ENCODE data around the gene CRISPLD2.

Gene CRISPLD2

DNA sequence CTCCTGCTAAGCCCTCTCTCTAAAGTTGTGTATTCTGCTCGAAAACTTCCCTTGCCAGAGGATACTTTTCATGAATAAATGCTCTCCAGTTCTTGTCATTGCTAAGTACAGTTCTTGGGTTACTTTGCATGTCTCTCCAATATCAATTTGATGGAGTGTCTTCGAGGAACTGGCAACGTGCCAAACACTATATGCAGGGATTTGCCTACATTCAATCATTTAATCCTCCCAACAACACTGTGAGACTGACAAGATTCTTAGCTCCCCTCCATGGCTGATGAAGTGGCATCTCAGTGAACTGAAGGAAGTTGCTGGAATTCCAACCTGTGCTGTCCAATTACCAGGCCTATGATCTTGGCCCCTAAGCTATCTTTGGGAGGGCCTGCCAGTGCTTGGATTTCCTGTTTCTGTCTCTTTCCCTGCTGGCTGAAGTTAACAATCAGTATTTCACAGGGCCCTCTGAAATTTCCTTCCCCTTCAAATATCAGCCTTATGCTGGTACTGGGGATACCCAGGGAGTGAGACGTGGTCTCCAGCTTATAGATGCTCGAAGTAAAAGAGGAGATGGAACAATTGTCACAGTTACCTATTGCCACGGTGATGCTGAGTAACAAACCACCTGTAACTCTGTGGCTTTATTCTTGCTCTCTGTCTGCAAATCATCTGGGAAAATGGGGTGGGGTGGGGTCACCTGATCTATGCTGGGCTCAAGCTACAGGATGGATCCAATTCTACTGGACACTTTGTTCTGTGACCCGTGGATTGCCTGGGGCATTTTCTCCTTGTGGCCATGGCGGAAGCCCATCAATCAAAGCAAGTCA, 19.4 kb upstream of the CRISPLD2 start:
- DNase-seq: no peak

DNA sequence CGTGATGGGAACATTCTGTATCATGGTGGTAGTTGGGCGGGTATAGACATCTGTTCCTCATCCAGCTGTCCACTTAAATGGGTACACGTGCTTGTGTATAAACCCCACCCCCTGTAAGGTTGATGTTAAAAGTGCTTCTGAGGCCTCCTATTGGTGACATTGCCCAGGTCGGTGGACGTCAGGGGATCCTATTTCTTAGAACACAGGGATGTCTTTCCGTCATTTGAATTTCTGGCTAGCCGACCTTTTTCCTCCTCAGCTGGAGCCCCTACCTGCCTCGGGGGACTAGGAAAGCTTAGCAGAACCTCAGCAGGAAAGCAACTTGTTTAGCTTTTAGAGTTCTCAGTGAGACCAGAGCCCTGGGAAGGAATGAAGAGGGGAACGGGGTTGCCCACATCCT, 16.6 kb upstream of the CRISPLD2 start:
- no peak for DNase-seq

DNA sequence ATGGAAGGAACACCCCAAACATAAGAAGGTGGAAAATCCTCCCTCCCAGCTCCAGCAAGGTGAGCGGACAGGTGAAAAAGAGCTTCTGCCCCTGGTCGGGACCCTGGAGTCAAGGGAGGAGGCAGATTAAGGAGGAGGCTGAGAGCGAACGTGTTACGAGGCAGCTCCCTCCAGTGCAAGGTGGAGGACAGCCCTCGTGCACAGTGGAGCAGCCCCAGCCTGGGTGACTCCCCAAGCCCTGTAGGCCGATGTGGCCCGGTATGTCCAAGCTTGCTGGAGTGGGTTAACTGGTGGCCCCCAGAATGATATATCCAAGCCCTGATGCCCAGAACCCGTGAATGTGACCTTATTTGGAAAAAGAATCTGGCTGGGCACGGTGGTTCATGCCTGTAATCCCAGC, 15.5 kb upstream of the CRISPLD2 start:
- DNase-seq: no peak

DNA sequence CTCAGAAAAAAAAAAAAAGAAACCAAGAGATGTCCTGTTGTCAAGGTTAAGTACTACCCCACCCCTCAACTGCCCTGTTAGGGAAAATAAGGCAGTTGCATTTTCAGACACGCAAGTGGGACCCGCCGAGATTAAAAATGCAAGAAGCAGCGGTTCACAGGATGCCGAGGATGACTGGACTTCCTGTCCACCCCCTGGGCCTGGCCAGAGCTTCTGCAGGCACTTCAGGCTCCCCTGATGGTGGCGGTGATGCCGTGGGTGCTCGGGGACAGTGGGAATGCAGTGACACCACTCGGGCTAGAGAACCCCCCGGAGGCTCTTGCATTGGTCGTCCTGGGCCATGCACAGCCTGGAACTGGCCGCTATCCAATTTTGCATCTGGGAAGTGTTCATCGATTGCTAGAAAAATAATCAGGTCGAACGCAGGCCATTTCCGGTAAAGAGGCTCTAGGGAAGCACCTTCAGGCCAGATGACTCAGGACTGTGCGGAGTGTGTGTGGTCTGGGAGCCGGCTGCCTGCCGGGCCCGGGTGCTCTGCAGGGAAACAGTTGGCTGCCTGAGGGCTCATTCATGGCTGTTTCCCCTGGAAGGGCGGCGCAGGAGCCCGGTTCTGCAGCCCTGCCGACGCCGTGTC, 13.4 kb upstream of the CRISPLD2 start:
- peak in 6 of 58 donors; percentile 2 to 41 (median 14) for DNase-seq

DNA sequence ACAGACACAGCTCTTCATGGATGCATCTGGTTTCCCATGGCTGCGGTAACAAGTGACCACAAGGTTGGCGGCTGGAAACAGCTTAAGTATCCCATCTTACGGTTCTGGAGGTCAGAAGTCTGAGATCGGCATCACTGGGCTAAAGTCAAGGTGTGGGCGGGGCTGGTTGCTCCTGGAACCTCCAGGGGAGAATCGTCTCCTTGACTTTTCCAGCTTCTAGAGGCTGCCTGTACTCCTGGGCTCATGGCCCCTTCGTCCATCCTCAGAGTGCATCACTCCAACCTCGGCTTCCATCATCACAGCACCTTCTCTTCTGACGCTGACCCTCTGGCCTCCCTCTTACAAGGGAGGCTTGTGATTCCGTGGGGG, 12.9 kb upstream of the CRISPLD2 start:
- no peak for DNase-seq

DNA sequence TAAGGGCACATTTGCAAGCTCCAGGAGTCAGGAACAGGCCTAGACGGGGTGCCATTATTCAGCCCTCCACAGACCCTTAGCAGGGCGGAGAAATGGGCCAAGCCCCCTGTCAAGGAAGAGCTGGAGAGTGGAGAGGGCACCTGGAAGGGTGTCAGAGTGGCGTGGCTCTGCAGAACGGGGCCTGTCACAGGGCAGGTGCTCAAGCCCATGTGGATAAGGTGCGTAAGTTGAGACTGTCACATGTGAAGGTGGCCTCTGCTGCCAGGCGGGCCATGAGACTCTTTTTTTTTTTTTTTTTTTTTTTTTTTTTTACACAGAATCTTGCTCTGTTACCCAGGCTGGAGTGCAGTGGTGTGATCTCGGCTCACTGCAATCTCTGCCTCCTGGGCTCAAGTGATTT, 12.0 kb upstream of the CRISPLD2 start:
- no peak for DNase-seq

DNA sequence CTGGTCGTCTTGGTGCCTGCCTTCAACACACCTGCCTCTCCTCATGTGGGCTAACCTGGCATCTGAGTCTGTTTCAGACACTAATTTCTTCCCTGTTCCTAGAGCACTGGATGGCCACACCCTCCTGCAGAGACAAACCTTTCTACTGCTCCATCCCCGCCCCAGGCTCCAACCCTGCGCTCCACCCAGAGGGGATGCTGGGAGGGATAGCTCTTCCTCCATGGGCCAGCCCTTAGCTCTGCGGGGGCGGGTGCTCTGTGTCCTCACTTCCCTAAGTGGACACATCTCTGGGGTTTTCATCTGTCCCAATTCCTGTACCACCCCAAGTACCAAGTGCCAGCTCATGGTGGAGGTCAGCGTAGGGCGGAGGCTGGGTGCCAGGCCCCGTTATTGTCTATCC, 11.0 kb upstream of the CRISPLD2 start:
- DNase-seq: no peak

DNA sequence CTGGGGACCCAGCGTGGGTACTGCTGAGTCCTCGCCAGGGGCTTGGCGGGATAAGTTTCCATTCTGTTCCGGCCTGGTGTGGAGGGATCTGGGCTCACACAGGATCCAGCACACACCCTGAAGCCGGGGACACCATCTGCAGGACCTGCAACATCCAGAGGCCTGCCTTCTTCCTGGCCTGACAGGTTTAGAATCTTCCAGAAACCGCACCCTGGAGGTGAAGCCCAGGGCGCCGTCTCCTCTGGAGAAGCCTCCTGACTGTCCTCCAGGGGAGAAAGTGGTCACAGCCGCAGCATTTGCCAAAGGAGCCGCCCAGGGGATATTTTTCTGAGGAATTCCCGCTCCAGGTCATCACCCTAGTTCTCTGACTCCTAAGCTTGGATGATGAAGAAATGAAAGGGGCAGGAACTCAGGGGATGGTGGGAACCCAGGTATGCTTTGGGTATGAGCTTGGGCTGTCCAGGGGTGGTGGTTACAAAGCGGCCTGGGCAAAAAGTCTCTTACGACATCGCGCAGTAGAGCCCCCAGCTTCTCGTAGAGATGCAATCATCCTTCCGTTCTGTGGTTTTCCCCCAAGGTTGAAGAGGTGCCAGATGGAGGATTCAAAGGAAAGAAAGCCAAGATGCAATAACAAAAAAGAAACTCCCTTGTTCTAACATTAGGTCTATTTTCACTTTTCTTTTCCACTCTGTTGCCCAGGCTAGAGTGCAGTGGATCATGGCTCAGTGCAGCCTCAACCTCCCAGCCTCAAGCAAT, 9.1 kb upstream of the CRISPLD2 start:
- DNase-seq: peak in 1 of 58 donors; percentile 12

DNA sequence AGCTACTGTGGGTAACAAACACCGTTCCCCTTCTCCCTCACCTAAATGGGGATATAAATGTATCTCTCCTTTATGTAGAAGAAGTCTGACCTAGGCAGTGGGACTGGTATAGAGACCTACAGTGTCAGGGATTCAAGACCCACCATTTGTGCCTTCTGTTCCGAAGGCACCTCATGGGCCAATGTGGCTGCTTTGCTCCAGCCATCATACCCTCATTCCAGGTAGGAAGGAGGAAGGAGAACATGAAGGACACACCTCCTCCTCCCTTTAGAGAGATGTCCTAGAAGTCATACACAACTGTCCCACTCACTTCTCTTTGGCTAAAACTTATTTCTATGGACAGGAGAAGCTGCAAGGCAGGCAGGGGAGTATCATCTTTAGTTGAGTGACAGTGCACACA, 8.3 kb upstream of the CRISPLD2 start:
- no peak for DNase-seq

DNA sequence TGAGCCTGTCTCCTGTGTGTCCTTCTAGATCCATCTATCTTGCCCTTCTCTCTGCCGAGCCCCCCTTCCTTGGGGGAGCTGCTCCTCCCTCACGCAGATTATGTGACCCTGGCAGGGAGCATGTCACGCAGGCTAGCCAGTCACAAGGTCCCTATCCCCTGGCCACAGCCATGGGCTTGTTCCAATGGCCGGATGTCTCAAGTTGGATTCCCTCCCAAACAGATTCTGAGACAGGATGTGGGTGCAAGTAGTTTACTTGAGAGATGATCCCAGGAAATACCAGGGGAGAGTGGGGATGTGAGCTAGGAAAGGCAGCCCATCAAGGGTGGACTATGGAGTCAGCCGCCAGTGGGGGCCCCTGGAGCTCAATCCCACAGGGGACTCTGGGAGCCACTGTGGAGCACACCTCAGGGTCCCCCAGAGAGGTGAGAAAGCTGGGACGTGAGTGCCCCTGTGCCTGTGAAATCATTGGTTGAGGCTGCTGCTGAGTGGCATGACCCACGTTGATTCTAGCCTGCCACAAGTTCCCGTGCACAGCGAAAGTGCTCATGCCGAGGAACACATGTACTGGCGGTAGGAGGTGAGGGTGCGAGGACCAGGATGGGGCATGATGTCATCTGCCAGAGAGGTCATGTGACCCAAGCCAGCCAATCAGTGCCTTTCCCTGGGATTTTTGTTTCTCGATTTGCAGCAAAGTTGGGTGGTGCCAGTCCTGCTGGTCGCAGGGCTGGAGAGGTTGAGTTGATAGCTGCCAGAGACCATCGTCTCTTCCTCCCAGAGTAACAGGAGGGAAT, 6.4 kb upstream of the CRISPLD2 start:
- no peak for DNase-seq

DNA sequence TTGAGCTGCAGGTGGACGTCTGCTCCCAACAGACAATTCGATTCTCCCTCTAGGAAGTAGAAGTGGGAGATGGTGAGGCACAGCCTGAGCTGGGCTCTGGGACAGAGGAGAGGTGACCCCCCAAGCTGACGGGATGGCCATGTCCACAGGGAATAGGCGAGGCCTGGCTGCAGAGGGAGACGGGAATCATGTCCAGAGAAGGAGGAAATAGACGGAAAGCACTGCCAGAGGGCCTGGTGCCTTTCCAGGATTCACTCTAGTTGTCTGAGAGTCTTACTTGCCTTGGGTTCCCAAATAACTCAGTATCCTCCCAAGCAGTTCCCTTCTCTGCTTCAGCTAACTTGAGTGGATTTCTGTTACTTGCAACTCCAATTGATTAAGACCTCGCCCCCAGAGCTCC, 4.3 kb upstream of the CRISPLD2 start:
- no peak for DNase-seq

DNA sequence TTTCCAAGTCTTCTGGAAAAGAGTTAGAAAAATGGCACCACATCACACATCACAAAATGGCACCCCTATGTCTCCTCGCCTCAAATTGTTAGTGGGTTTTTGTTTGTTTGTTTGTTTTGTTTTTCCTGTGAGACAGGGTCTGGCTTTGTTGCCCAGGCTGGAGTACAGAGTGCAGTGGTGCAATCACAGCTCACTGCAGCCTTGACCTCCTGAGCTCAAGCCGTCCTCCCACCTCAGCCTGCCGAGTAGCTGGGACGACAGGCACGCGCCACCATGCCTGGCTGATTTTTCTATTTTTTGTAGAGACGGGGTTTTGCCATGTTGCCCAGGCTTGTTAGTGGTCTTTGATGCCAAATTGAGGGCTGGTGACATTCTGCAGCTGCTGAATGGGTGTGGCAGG, 3.8 kb upstream of the CRISPLD2 start:
- no peak for DNase-seq

DNA sequence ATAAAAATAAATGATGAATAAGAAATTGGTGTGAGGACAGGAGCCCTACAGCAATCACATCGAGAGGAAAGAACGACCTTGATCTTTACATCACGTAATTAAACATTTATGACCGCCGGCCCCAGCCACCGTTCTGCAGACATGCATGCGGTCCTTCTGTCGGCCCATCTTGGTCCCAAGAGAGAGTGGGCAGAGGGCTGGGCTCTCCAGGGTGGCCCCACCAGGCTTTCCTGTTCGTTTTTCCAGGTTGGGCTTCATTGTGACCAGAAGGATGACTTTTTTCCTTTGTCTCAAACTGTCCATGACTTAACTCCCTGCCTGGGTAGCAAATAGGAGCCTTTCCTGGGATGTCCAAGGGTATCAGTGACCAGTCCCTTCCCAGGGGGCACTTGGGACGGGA, 3.3 kb upstream of the CRISPLD2 start:
- no peak for DNase-seq

DNA sequence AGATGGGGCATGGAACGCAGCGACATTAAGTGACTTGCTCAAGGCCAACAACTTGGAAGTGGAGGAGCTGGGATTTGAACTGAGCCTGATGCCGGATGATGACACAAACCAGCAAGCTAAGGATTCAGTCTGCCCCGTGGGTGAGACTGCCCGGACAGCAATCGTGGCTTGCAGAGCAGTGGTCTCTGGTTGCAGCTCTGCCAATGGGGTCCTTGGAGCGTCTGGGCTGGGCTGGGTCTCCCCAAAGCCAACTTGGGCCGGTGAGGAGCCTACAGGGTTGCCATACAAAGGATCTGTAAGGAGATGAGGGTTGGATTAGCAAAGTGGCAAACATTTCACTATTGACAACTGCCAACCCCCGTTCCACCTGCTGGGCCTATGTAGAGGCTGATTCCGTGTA, 2.6 kb upstream of the CRISPLD2 start:
- no peak for DNase-seq

DNA sequence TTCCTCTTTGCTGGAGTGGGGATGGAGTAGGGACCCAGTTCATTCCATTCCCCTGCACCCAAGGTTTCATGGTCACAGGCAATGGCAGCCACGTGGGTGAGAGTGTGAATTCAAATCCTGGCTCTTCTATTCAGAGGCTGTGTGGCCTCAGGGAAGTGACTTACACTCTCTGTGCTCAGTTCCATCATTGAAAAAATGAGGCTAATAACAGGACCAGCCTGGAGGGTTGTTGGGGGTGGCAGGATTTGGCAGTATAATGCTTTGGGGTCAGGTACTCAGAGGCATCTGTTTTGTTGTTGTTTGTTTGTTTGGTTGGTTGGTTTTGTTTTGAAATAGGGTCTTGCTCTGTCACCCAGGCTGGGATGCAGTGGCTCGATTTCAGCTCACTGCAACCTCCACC, 2.2 kb upstream of the CRISPLD2 start:
- no peak for DNase-seq

DNA sequence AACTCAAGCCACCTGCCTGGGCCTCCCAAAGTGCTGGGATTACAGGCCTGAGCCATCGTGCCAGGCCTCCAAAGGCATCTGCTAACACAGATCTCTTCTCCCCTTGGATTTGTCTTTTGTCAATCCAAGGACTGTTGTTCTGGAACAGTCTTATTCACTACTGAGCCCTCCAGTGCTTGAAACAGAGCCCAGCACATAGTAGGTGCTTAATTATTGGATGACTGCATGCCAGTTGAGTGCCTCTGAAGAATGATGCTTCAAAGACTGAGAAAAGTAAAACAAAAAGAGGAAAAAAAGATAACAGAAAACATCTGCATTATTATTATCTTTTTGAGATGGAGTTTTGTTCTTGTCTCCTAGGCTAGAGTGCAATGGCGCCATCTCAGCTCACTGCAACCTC, 1.7 kb upstream of the CRISPLD2 start:
- no peak for DNase-seq

DNA sequence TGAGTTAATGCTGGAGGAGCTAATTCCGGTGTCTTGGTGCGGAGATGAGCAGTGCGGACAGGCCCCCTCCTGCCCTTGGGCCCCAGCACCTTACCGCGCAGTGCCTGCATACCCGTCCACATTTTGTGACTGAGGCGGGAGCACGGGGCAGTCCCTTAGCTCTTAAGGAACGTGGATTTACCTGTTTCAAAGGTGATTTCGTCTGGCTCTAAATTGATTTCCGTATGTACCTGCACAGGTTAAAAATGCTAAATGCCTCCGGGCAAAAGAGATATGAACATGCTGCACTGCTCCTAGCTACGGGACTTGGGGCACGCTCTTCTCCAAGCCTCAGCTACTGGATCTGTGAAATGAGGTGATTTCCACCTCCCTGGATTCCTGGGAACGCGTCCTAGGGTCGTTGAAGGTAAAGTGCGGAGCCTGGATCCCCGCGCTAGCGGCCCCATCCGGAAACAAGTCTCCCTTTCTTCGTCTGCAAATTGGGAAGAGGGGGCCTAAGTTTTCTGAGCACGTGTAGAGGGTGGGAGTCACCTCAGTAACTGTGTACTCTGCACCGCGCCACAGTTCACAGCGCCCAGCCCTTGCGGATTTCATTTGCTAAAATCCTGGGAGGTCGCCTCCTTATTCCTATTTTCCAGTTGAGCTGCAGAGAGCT, 669 bp upstream of the CRISPLD2 start:
- DNase-seq: no peak

DNA sequence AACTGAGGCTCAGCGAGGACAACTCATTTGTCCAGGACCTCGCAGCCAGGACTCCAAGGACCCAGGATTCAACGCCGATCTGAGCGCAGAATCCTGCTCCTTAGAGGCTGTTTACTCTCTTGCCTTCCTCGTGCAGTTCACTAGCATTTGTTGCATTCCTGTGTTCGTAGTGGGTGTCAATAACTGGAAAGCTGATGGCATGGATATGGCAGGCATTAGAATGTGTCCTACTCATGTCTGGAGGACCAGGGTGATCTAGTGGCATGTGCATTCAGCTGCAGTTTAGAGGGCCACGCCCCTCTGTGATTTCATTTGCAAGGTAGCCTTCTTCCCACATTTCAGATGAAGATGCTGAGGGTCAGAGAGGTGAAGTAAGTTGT, 510 bp downstream of the CRISPLD2 start:
- DNase-seq: no peak

DNA sequence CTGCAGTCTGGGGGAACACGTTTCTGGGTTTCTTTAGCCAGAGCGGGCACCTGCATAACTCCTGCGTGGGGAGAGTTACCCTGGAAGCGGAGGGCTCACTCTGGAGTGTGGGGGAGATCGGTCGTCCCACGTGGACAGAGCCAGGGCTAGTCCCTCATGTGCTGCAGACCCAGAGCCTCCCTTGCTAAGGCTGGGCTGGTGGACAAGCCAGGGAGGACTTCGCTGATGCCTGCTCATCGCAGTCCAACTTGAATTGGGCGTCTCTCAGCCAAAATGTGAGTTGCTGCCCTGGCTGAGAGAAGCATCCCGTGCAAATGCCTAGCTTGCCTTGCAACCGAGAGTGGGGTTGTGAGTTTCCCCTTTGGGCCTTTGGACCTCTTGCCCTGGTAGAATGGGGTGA, 986 bp downstream of the CRISPLD2 start:
- DNase-seq: no peak

DNA sequence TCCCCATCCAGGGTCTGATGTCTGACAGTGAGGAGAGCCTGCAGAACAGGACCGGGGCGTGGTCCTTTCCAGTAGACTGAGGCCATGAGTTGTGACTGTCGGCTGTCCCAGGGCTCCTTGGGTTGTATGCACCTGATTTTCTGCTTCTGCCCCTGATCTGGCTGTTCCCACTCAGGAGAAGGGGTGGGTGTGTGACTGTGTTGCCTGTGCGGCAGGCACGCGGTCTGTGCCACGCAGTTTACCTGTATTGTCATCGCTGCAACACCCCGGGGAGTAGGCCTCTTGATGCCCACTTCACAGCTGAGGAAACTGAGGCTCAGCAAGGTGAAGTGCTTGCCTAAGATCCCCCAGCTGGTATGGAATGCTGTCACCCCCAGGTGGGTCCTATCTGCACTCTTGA, 1.4 kb downstream of the CRISPLD2 start:
- DNase-seq: no peak
